ENCODE results near the gene ETDB. TPM values are rescaled to one million over a fixed set of nuclear protein-coding genes. Genes with fewer than 3 reads are reported as not detected.
"Not testable (repeated sequence)": the region's sequence is repeated elsewhere in the genome, so short reads cannot be mapped to it uniquely, and the experiment has no call there.

The ETDB gene
- polyA plus RNA-seq (2012; ENCODE audit: insufficient read length, low read depth) = not detected

GRCh38 chrX:135120056-135120576 is at the start of gene ETDB:
Gene ETDB (minus strand): TSS chrX:135120526. CDS start chrX:135119261, 1,265 bp downstream.
- TF ChIP-seq SIN3A (IDR thresholded peaks at IDR 0.05; ENCODE audit: borderline replicate concordance, insufficient read depth, low read length); REST (IDR thresholded peaks at IDR 0.05; ENCODE audit: insufficient read depth in 1 of 2, low read depth in 2 of 2, low read length in 2 of 2); POLR2AphosphoS5 (IDR thresholded peaks at IDR 0.05; ENCODE audit: low read depth, low read length): not testable (repeated sequence)

GRCh38 chrX:135168486-135168885 is 48.2 kb upstream of the ETDB start:
- TF ChIP-seq REST (IDR thresholded peaks at IDR 0.05; ENCODE audit: insufficient read depth in 1 of 2, low read depth in 2 of 2, low read length in 2 of 2) (no peak), POLR2AphosphoS5 (IDR thresholded peaks at IDR 0.05; ENCODE audit: low read depth, low read length) (no peak), SIN3A (IDR thresholded peaks at IDR 0.05; ENCODE audit: borderline replicate concordance, insufficient read depth, low read length) (no peak), TAF1 (IDR thresholded peaks at IDR 0.05; ENCODE audit: borderline replicate concordance, insufficient read depth, low read length) (no peak), FOXP2 (optimal IDR thresholded peaks at IDR 0.05; ENCODE audit: borderline replicate concordance, extremely low read depth, extremely low read length, insufficient read depth) (no peak)

GRCh38 chrX:135114392-135114791 is 5.9 kb downstream of the ETDB start:
- TF ChIP-seq REST (IDR thresholded peaks at IDR 0.05; ENCODE audit: insufficient read depth in 1 of 2, low read depth in 2 of 2, low read length in 2 of 2) = no peak
- no peak for TF ChIP-seq FOXP2 (optimal IDR thresholded peaks at IDR 0.05; ENCODE audit: borderline replicate concordance, extremely low read depth, extremely low read length, insufficient read depth)
- TF ChIP-seq TAF1 (IDR thresholded peaks at IDR 0.05; ENCODE audit: borderline replicate concordance, insufficient read depth, low read length) = no peak
- TF ChIP-seq SIN3A (IDR thresholded peaks at IDR 0.05; ENCODE audit: borderline replicate concordance, insufficient read depth, low read length) = no peak
- TF ChIP-seq POLR2AphosphoS5 (IDR thresholded peaks at IDR 0.05; ENCODE audit: low read depth, low read length) = no peak

GRCh38 chrX:135112743-135113142 is 7.6 kb downstream of the ETDB start:
- TF ChIP-seq POLR2AphosphoS5 (IDR thresholded peaks at IDR 0.05; ENCODE audit: low read depth, low read length) (no peak), TAF1 (IDR thresholded peaks at IDR 0.05; ENCODE audit: borderline replicate concordance, insufficient read depth, low read length) (no peak), FOXP2 (optimal IDR thresholded peaks at IDR 0.05; ENCODE audit: borderline replicate concordance, extremely low read depth, extremely low read length, insufficient read depth) (no peak)

GRCh38 chrX:135112096-135112729 is 8.1 kb downstream of the ETDB start:
- TF ChIP-seq FOXP2 (optimal IDR thresholded peaks at IDR 0.05; ENCODE audit: borderline replicate concordance, extremely low read depth, extremely low read length, insufficient read depth) (no peak), REST (IDR thresholded peaks at IDR 0.05; ENCODE audit: insufficient read depth in 1 of 2, low read depth in 2 of 2, low read length in 2 of 2) (no peak), SIN3A (IDR thresholded peaks at IDR 0.05; ENCODE audit: borderline replicate concordance, insufficient read depth, low read length) (no peak), TAF1 (IDR thresholded peaks at IDR 0.05; ENCODE audit: borderline replicate concordance, insufficient read depth, low read length) (no peak), POLR2AphosphoS5 (IDR thresholded peaks at IDR 0.05; ENCODE audit: low read depth, low read length) (no peak)

Measured in PFSK-1 (cell line).